ENCODE results near the gene MGAM2.

The MGAM2 gene

GRCh38 chr7:142180426-142180825 is 68.9 kb downstream of the MGAM2 start:
- no peak for DNase-seq

GRCh38 chr7:142181211-142181610 is 69.7 kb downstream of the MGAM2 start:
- DNase-seq: no peak

GRCh38 chr7:142181966-142182365 is 70.4 kb downstream of the MGAM2 start:
- DNase-seq: no peak

- no peak for DNase-seq
Observed at GRCh38 chr7:142185069-142185468, 73.6 kb downstream of the MGAM2 start.

GRCh38 chr7:142185801-142186200 is 74.3 kb downstream of the MGAM2 start:
- DNase-seq: no peak

- no peak for DNase-seq
Observed at GRCh38 chr7:142188154-142188553, 76.6 kb downstream of the MGAM2 start.

- no peak for DNase-seq
Observed at GRCh38 chr7:142188846-142189245, 77.3 kb downstream of the MGAM2 start.

GRCh38 chr7:142194201-142194600 is 82.7 kb downstream of the MGAM2 start:
- DNase-seq: no peak

GRCh38 chr7:142196066-142196840 is 84.7 kb downstream of the MGAM2 start:
- DNase-seq: no peak

- DNase-seq: no peak
Observed at GRCh38 chr7:142200206-142200605, 88.7 kb downstream of the MGAM2 start.

GRCh38 chr7:142228537-142229104 is 117.1 kb downstream of the MGAM2 start:
- no peak for DNase-seq

GRCh38 chr7:142231716-142232115 is 120.2 kb downstream of the MGAM2 start:
- DNase-seq: no peak

- no peak for DNase-seq
Observed at GRCh38 chr7:142240546-142240945, 129.0 kb downstream of the MGAM2 start.

GRCh38 chr7:142243823-142244222 is 132.3 kb downstream of the MGAM2 start:
- no peak for DNase-seq

GRCh38 chr7:142248166-142249160 is 136.9 kb downstream of the MGAM2 start:
- DNase-seq: no peak

GRCh38 chr7:142249918-142250317 is 138.4 kb downstream of the MGAM2 start:
- no peak for DNase-seq

GRCh38 chr7:142250705-142251104 is 139.2 kb downstream of the MGAM2 start:
- no peak for DNase-seq

- no peak for DNase-seq
Observed at GRCh38 chr7:142257958-142258357, 146.4 kb downstream of the MGAM2 start, which contains the start of gene PRSS58. Gene PRSS58 (minus strand): TSS chr7:142258058. CDS start chr7:142257707, 351 bp downstream.

- no peak for DNase-seq
Observed at GRCh38 chr7:142263598-142264380, 152.3 kb downstream of the MGAM2 start.

Measured in stimulated activated naive CD4-positive, alpha-beta T cell treated with Interleukin-2 at 50 U/mL for 16 hours (primary cell).